Measurements from ENCODE around the gene SPINK5. TPM values are rescaled to one million over a fixed set of nuclear protein-coding genes. Genes with fewer than 3 reads are reported as not detected.
A peak's percentile ranks its signal among the peaks of the same experiment; 100 is the strongest.

Gene SPINK5
- total and polyA plus RNA-seq, 9 donors = 0.11 to 0.45 (median 0.24) TPM; not detected in 1

DNA sequence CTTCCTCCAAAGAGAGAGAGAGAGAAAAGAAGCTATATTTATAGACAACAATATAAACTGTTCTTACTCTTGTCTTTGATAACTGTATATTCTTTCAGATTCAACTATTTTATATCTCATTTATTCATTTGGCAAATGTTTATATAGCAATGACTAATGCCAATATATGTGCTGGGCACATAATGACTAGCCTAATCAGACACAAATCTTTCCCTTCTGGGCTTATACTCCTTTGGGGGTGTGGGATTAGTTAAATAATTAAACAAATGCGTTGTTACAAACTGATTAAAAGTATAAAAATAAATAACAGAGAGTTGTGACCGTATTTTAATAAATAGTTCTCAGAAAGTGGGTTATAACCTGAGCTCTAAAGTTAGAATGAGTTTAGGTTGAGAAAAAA lies 108.6 kb downstream of the SPINK5 start:
- no peak for DNase-seq
- no peaks in the 10 kb centered on the region for H3K9me3 ChIP-seq (replicated peaks; ENCODE audit: control insufficient read depth, low read depth, low read length)
- H3K4me1 ChIP-seq (ENCODE audit: control insufficient read depth, insufficient read depth, low read length) = no peaks in the 10 kb centered on the region
- H3K4me3 ChIP-seq (ENCODE audit: low read length) = no peak overlapping the region
- H3K27me3 ChIP-seq (ENCODE audit: control insufficient read depth, insufficient read depth, low read length) = no peaks in the 10 kb centered on the region
- no peak overlapping the region for H3K27ac ChIP-seq (ENCODE audit: low read length)
- 80% methylated on average over 1 of the region's 2 CpGs for WGBS (ENCODE audit: insufficient coverage)
- H3K36me3 ChIP-seq (ENCODE audit: control insufficient read depth, insufficient read depth, low read length) = no peaks in the 10 kb centered on the region

GRCh38 chr5:148176480-148176879 lies 112.7 kb downstream of the SPINK5 start:
- H3K4me3 ChIP-seq (ENCODE audit: low read length) = no peak overlapping the region
- H3K4me1 ChIP-seq (ENCODE audit: control insufficient read depth, insufficient read depth, low read length) = no peaks in the 10 kb centered on the region
- H3K9me3 ChIP-seq (replicated peaks; ENCODE audit: control insufficient read depth, low read depth, low read length) = no peaks in the 10 kb centered on the region
- no peaks in the 10 kb centered on the region for H3K27me3 ChIP-seq (ENCODE audit: control insufficient read depth, insufficient read depth, low read length)
- 38% methylated on average over 2 of the region's 2 CpGs for WGBS (ENCODE audit: insufficient coverage)
- no peak for DNase-seq
- no peak overlapping the region for H3K27ac ChIP-seq (ENCODE audit: low read length)
- H3K36me3 ChIP-seq (ENCODE audit: control insufficient read depth, insufficient read depth, low read length) = no peaks in the 10 kb centered on the region

GRCh38 chr5:148177207-148177606 lies 113.4 kb downstream of the SPINK5 start:
- Histone ChIP-seq H3K9me3 (replicated peaks; ENCODE audit: control insufficient read depth, low read depth, low read length) (no peaks in the 10 kb centered on the region), H3K27me3 (ENCODE audit: control insufficient read depth, insufficient read depth, low read length) (no peaks in the 10 kb centered on the region), H3K4me3 (ENCODE audit: low read length) (no peak overlapping the region), H3K27ac (ENCODE audit: low read length) (no peak overlapping the region), H3K4me1 (ENCODE audit: control insufficient read depth, insufficient read depth, low read length) (no peaks in the 10 kb centered on the region), H3K36me3 (ENCODE audit: control insufficient read depth, insufficient read depth, low read length) (no peaks in the 10 kb centered on the region)
- no peak for DNase-seq
- no CpG with 5 or more reads among the region's 1 CpG for WGBS (ENCODE audit: insufficient coverage)

GRCh38 chr5:148179234-148179824 lies 115.5 kb downstream of the SPINK5 start:
- no CpG with 5 or more reads among the region's 3 CpGs for WGBS (ENCODE audit: insufficient coverage)
- H3K4me1 ChIP-seq (ENCODE audit: control insufficient read depth, insufficient read depth, low read length) = no peaks in the 10 kb centered on the region
- no peak overlapping the region for H3K27ac ChIP-seq (ENCODE audit: low read length)
- H3K9me3 ChIP-seq (replicated peaks; ENCODE audit: control insufficient read depth, low read depth, low read length) = no peaks in the 10 kb centered on the region
- DNase-seq = peak; percentile 63
- no peaks in the 10 kb centered on the region for H3K27me3 ChIP-seq (ENCODE audit: control insufficient read depth, insufficient read depth, low read length)
- no peak overlapping the region for H3K4me3 ChIP-seq (ENCODE audit: low read length)
- H3K36me3 ChIP-seq (ENCODE audit: control insufficient read depth, insufficient read depth, low read length) = no peaks in the 10 kb centered on the region

- Histone ChIP-seq H3K36me3 (ENCODE audit: control insufficient read depth, insufficient read depth, low read length) (no peaks in the 10 kb centered on the region), H3K27ac (ENCODE audit: low read length) (no peak overlapping the region), H3K4me1 (ENCODE audit: control insufficient read depth, insufficient read depth, low read length) (no peaks in the 10 kb centered on the region), H3K9me3 (replicated peaks; ENCODE audit: control insufficient read depth, low read depth, low read length) (no peaks in the 10 kb centered on the region), H3K27me3 (ENCODE audit: control insufficient read depth, insufficient read depth, low read length) (no peaks in the 10 kb centered on the region), H3K4me3 (ENCODE audit: low read length) (no peak overlapping the region)
- WGBS (ENCODE audit: insufficient coverage) = no CpG with 5 or more reads among the region's 3 CpGs
- DNase-seq = peak; percentile 59
These were observed 122.6 kb downstream of the SPINK5 start for GRCh38 chr5:148186248-148187003.

Other genes with a start within 250 kb of the SPINK5 start
- gene SPINK1, start 232.3 kb upstream of the SPINK5 start, total RNA-seq = not detected
- gene SPINK1, start 232.3 kb upstream of the SPINK5 start, polyA plus RNA-seq (ENCODE audit: insufficient read depth in 1 of 8, insufficient read length in 8 of 8, low replicate concordance in 1 of 8) = 1 to 10 TPM in 4 of 8 donors, not detected in 4; 1.4 to 7.6 (median 2.0) TPM
- gene SCGB3A2, start 185.3 kb upstream of the SPINK5 start, total RNA-seq = not detected
- gene SCGB3A2, start 185.3 kb upstream of the SPINK5 start, polyA plus RNA-seq (ENCODE audit: insufficient read depth in 1 of 8, insufficient read length in 8 of 8, low replicate concordance in 1 of 8) = 10 to 100 TPM in 1 of 8 donors, under 1 TPM in 3, not detected in 4; 0.23 to 60.5 (median 0.33) TPM
- gene C5orf46, start 157.4 kb upstream of the SPINK5 start, total RNA-seq = not detected
- not detected for gene C5orf46, start 157.4 kb upstream of the SPINK5 start, polyA plus RNA-seq (ENCODE audit: insufficient read depth in 1 of 8, insufficient read length in 8 of 8, low replicate concordance in 1 of 8)
- not detected for gene SPINK14, start 104.6 kb downstream of the SPINK5 start, total RNA-seq
- not detected for gene SPINK14, start 104.6 kb downstream of the SPINK5 start, polyA plus RNA-seq (ENCODE audit: insufficient read depth in 1 of 8, insufficient read length in 8 of 8, low replicate concordance in 1 of 8)
- not detected for gene SPINK6, start 139.1 kb downstream of the SPINK5 start, total RNA-seq
- not detected for gene SPINK6, start 139.1 kb downstream of the SPINK5 start, polyA plus RNA-seq (ENCODE audit: insufficient read depth in 1 of 8, insufficient read length in 8 of 8, low replicate concordance in 1 of 8)
- not detected for gene MARCOL, start 174.5 kb downstream of the SPINK5 start, total RNA-seq
- not detected for gene MARCOL, start 174.5 kb downstream of the SPINK5 start, polyA plus RNA-seq (ENCODE audit: insufficient read depth in 1 of 8, insufficient read length in 8 of 8, low replicate concordance in 1 of 8)
- not detected for gene SPINK13, start 204.8 kb downstream of the SPINK5 start, total RNA-seq
- under 1 TPM in 4 of 8 donors, not detected in 4; 0.24 to 0.48 (median 0.42) TPM for gene SPINK13, start 204.8 kb downstream of the SPINK5 start, polyA plus RNA-seq (ENCODE audit: insufficient read depth in 1 of 8, insufficient read length in 8 of 8, low replicate concordance in 1 of 8)
- gene SPINK7, start 248.4 kb downstream of the SPINK5 start, total RNA-seq = not detected
- under 1 TPM in 4 of 8 donors, not detected in 4; 0.11 to 0.74 (median 0.19) TPM for gene SPINK7, start 248.4 kb downstream of the SPINK5 start, polyA plus RNA-seq (ENCODE audit: insufficient read depth in 1 of 8, insufficient read length in 8 of 8, low replicate concordance in 1 of 8)

Measured in muscle of leg (tissue), 11 donors.